Measurements from ENCODE around the gene TYW3.
"Not testable (repeated sequence)": the region's sequence is repeated elsewhere in the genome, so short reads cannot be mapped to it uniquely, and the experiment has no call there.

The TYW3 gene

DNA sequence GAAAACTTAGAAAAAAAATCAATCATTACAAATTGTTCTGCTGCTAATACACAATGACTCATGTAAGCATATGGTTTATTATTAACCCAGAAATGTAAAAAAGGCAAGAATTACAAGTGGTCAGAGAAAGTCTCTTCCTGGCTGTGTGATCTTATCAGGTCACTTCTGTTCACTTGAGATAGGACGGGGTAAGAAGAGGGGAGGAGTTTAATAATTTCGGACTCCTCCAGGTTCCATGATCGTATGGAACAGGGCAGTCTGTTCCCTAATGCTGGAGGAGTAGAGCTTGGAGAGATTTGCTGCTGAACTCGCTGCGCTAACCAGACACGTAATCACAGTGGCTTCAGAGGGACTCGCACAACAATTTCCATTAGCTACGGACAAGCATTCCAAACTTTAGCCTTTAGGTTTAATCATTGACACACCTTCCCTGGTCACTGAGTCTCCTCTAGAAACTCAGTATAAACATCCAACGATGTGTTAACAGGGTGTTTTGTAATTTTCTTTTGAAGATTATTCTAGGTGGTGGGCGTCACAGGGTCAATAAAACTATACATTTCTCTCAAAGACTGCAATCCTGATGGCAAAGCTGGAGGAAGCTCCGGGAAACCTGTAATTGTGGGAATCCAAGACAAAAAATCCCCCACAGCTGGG is 1.4 kb upstream of the TYW3 start:
- DNase-seq (ENCODE audit: low read depth in 2 of 2): no peak

DNA sequence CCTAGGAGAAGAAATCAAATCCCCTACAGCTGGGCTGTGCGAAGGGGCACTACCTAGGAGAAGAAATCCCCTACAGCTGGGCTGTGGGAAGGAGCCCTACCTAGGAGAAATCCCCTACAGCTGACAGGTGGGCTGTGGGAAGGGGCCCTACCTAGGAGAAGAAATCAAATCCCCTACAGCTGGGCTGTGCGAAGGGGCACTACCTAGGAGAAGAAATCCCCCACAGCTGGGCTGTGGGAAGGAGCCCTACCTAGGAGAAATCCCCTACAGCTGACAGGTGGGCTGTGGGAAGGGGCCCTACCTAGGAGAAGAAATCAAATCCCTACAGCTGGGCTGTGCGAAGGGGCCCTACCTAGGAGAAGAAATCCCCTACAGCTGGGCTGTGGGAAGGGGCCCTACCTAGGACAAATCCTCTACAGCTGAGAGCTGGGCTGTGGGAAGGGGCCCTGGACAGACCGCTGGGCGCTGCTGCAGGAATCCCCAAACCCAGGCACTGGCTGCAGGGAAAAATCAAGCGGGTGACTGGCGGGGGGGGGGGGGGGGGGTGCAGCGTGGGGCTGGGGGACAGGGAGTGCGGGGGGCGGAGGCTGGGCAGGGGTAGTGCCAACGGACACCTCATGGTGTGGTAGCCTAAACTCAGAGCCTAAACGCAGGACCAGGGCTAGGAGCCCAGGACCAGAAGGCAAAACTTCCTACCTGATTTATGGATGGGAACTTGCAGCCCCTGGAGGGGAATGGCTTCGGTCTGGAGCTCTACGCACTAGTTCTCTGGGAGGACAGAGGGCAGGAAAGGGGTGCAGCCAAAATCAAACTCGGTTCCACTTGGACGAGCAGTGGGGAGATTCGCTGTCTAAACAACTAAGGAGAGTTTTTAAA is 643 bp upstream of the TYW3 start:
- not testable (repeated sequence) for DNase-seq (ENCODE audit: low read depth in 2 of 2)

DNA sequence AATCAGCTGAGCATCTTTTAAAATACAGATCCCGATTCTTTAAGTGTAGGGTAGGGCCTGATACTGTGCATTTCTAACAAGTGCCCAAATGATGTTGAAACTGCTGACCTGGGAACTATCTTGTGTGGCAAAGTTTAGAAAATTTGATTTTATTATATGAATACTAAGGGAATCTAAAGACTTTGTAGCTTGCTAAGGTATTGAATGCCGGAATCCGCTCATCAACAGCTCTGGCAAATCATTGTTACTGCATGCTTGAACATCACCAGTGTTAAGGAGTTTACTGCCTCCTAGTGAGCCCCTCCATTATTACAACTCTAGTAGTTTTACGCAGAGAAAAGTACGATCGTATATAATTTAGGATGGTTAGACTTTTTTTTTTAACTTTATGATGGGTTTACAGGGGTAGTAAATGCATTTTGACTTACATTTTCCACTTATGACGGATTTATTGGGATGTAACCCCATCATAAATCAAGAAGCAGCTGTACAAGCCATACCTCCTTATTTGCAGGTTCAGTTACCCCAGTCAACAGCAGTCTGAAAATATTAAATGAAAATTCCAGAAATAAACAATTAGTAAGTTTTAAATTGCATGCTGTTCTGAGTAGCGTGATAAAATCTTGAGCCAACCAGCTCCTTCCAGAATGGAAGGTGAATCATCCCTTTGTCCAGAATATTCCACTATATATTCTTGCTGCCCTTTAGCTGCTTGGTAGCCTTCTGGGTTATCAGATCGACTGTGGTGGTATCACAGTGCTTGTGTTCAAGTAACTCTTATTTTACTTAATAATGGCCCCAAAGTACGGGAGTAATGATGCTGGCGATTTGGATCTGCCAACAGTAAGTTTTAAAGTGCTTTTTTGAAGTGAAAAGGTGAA is 892 bp downstream of the TYW3 start:
- peak in 1 of 2 donors; percentile 41 for DNase-seq (ENCODE audit: low read depth in 2 of 2)

GRCh38 chr1:74737333-74737732 is 4.4 kb downstream of the TYW3 start:
- DNase-seq (ENCODE audit: low read depth in 2 of 2): no peak

DNA sequence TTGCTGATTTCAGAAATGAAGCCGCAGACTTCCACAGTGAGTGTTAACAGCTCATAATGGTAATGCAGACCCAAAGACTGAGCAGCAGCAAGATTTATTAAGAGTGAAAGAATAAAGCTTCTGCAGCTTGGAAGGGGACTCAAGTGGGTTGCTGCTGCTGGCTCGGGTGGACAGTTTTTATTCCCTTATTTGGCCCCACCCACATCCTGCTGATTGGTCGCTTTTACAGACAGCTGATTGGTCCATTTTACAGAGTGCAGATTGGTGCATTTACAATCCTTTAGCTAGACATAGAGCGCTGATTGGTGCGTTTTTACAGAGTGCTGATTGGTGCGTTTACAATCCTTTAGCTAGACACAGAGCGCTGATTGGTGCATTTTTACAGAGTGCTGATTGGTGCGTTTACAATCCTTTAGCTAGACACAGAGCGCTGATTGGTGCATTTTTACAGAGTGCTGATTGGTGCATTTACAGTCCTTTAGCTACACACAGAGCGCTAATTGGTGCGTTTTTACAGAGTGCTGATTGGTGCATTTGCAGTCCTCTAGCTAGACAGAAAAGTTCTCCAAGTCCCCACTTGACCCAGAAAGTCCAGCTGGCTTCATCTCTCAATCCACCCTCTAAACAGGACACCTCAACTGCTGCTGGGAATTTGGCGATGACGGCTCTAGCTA is 7.5 kb downstream of the TYW3 start:
- DNase-seq (ENCODE audit: low read depth in 2 of 2): not testable (repeated sequence)

DNA sequence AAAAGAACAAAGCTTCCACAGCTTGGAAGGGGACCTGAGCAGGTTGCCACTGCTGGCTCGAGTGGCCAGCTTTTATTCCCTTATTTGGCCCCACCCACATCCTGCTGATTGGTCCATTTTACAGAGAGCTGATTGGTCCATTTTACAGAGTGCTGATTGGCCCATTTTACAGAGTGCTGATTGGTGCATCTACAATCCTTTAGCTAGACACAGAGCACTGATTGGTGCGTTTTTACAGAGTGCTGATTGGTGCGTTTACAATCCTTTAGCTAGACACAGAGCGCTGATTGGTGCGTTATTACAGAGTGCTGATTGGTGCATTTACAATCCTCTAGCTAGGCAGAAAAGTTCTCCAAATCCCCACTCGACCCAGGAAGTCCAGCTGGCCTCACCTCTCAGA is 12.3 kb downstream of the TYW3 start:
- not testable (repeated sequence) for DNase-seq (ENCODE audit: low read depth in 2 of 2)

- DNase-seq (ENCODE audit: low read depth in 2 of 2): no peak
Observed at GRCh38 chr1:74748960-74749359, 16.0 kb downstream of the TYW3 start.

- DNase-seq (ENCODE audit: low read depth in 2 of 2): no peak
Observed at GRCh38 chr1:74753104-74753503, 20.2 kb downstream of the TYW3 start.

DNA sequence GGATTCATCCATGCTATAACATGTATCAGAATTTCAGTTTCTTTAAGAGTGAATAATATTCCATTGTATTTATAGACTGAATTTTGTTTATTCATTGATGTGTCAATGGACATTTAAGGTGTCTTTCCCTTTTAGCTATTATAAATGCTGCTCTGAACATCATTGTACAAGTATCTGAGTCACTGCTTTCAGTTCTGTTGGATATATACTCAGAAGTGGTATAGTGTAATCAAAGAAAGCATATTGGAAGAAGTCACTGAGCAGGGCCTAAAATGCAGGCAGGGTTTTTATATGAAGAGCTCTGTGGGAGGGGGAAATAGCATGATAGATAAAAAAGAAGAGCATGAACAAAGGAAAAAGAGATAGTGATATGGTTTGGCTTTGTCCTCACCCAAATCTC is 22.5 kb downstream of the TYW3 start:
- no peak for DNase-seq (ENCODE audit: low read depth in 2 of 2)

GRCh38 chr1:74756650-74757049 is 23.7 kb downstream of the TYW3 start:
- DNase-seq (ENCODE audit: low read depth in 2 of 2): not testable (repeated sequence)

GRCh38 chr1:74763807-74764206 is 30.9 kb downstream of the TYW3 start:
- no peak for DNase-seq (ENCODE audit: low read depth in 2 of 2)

DNA sequence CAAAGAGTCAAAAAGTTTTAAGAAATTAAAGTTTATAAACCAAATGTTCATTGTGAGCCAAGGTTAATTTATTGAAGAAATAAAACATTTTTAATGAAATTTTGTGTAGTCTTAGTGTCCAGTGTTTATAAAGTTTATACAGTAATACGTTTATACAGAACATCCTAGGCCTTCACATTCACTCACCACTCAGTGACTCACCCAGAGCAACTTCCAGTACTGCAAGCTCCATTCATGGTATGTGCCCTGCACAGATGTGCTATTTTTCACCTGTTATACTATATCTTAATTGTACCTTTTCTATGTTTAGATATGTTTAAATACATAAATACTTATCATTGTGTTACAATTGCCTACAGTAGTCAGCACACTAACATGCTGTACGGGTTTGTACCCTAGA is 33.6 kb downstream of the TYW3 start:
- no peak for DNase-seq (ENCODE audit: low read depth in 2 of 2)

- DNase-seq (ENCODE audit: low read depth in 2 of 2): no peak
Observed at GRCh38 chr1:74767490-74767889, 34.5 kb downstream of the TYW3 start.

- DNase-seq (ENCODE audit: low read depth in 2 of 2): peak in 1 of 2 donors; percentile 13
Observed at GRCh38 chr1:74771913-74772515, 39.1 kb downstream of the TYW3 start.

DNA sequence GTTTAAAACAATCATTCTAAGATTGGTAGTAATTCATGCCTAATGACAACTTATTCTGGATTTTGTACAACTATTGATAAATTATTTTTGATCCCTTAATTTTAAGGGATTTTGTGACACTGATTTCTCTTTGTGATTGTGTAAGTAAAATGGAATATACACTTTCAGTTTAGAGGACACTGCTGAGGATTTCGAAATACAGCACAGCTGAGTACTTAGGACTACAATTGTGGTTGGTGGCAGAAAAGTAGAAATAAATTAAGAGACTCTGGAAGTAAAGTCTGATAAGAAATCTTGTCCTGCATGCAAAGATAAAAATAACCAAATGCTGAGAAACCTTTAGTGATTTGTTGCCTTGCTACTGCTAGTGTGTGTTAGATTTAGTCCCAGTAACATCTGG is 40.0 kb downstream of the TYW3 start:
- no peak for DNase-seq (ENCODE audit: low read depth in 2 of 2)

- DNase-seq (ENCODE audit: low read depth in 2 of 2): no peak
Observed at GRCh38 chr1:74773582-74773981, 40.6 kb downstream of the TYW3 start.

DNA sequence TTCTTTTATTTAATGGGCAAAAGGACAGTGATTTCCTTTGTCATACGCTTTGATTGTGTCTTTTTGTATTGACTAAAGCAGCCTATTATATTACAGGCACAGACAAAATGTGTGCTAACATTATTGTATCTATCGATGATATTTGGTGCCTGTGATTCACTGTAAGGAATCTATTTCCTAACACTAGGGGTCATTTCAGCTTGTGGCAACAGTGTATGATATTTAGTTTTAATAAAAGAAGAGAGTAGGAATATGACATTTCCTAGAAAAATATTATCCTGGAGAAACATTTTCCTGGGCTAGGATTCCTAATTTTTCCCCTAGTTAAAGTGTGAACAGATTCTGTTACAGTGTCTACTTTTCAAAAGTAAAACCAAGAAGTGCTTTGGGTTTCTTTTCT is 42.8 kb downstream of the TYW3 start:
- no peak for DNase-seq (ENCODE audit: low read depth in 2 of 2)

- no peak for DNase-seq (ENCODE audit: low read depth in 2 of 2)
Observed at GRCh38 chr1:74777525-74777924, 44.6 kb downstream of the TYW3 start.

DNA sequence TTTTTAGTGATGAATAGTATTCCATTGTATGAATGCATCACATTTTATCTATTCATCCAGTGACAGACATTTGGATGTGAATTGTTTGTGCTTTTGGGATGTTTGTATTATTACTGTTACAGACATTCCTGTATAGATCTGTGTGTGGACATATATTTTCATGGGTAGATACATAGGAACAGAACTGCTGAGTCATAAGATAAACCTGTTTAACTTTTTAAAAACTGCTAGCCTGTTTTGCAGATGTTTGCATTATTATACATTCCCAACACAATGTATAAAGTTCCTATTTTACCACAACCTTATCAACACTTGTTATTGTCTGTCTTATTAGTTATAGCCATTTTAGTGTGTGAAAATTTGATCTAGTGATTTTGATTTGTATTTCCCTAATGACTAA is 46.8 kb downstream of the TYW3 start:
- DNase-seq (ENCODE audit: low read depth in 2 of 2): no peak

GRCh38 chr1:74780594-74780993 is 47.6 kb downstream of the TYW3 start:
- DNase-seq (ENCODE audit: low read depth in 2 of 2): no peak

GRCh38 chr1:74785944-74786343 is 53.0 kb downstream of the TYW3 start:
- DNase-seq (ENCODE audit: low read depth in 2 of 2): no peak
